GM23338 (cell line): ENCODE data around the gene SND1.

Experiments used
- CREB1 ChIP-seq: fragments of 250-450 bp; sonication (Bioruptor Pico); IDR thresholded peaks from 2 replicates; pipeline ENCODE4 v1.5.0; 2020; ENCODE audit warnings: low read depth, mild to moderate bottlenecking, moderate library complexity
- EZH2 ChIP-seq: fragments of 200-600 bp; sonication (generic); IDR thresholded peaks from one replicate; pipeline ENCODE4 v1.8.0; 2017; ENCODE audit warnings: antibody characterized with exemption, mild to moderate bottlenecking, low read depth; ENCODE audit not compliant: unreplicated experiment
- EZH2phosphoT487 ChIP-seq: fragments of 200-600 bp; sonication (generic); IDR thresholded peaks from one replicate; pipeline ENCODE4 v1.8.1; 2018; ENCODE audit warnings: antibody characterized with exemption; ENCODE audit not compliant: unreplicated experiment
- JUNB ChIP-seq: IDR thresholded peaks from one replicate; pipeline ENCODE4 v1.6.1; 2016; ENCODE audit warnings: antibody characterized with exemption; ENCODE audit not compliant: unreplicated experiment
- POLR2AphosphoS5 ChIP-seq: IDR thresholded peaks from 2 replicates; pipeline ENCODE4 v1.6.1; 2016; ENCODE audit warnings: antibody characterized with exemption, low read depth
- STAT1 ChIP-seq: IDR thresholded peaks from one replicate; pipeline ENCODE4 v1.6.1; 2016; ENCODE audit warnings: antibody characterized with exemption; ENCODE audit not compliant: unreplicated experiment
- ZNF114 ChIP-seq: fragments of 250-450 bp; sonication (Bioruptor Pico); IDR thresholded peaks from 2 replicates; pipeline ENCODE4 v1.5.0; 2020; ENCODE audit warnings: mild to moderate bottlenecking, moderate library complexity
- ZNF331 ChIP-seq: fragments of 250-450 bp; sonication (Bioruptor Pico); IDR thresholded peaks from 2 replicates; pipeline ENCODE4 v1.5.0; 2020; ENCODE audit warnings: low read depth, mild to moderate bottlenecking, moderate library complexity
- TF ChIP-seq, protein P1 (sequence below), 2 experiments: fragments of 200-600 bp in 1 of 2; sonication (generic) in 1 of 2; conservative IDR thresholded peaks; 2 replicates each; pipeline versions ENCODE4 v1.5.1 to v1.6.1; 2016 to 2017; ENCODE audit warnings: antibody characterized with exemption in 2 of 2, low read depth in 2 of 2, mild to moderate bottlenecking in 2 of 2, moderate library complexity in 1 of 2
- TF ChIP-seq, protein P2 (sequence below): IDR thresholded peaks from one replicate; pipeline ENCODE4 v1.6.1; 2018; ENCODE audit warnings: antibody characterized with exemption; ENCODE audit not compliant: unreplicated experiment

GRCh38 chr7:127874951-127875608 lies 223.1 kb downstream of the SND1 start:
- TF ChIP-seq EZH2phosphoT487 (no peak), STAT1 (no peak), EZH2 (no peak), POLR2AphosphoS5 (no peak), JUNB (no peak), ZNF331 (CRISPR knock-in tag) (no peak), CREB1 (CRISPR knock-in tag) (no peak), ZNF114 (CRISPR knock-in tag) (no peak)
- TF ChIP-seq, protein P1, sequence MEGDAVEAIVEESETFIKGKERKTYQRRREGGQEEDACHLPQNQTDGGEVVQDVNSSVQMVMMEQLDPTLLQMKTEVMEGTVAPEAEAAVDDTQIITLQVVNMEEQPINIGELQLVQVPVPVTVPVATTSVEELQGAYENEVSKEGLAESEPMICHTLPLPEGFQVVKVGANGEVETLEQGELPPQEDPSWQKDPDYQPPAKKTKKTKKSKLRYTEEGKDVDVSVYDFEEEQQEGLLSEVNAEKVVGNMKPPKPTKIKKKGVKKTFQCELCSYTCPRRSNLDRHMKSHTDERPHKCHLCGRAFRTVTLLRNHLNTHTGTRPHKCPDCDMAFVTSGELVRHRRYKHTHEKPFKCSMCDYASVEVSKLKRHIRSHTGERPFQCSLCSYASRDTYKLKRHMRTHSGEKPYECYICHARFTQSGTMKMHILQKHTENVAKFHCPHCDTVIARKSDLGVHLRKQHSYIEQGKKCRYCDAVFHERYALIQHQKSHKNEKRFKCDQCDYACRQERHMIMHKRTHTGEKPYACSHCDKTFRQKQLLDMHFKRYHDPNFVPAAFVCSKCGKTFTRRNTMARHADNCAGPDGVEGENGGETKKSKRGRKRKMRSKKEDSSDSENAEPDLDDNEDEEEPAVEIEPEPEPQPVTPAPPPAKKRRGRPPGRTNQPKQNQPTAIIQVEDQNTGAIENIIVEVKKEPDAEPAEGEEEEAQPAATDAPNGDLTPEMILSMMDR (conservative IDR thresholded peaks at IDR 0.05; ENCODE audit: low read depth in 2 of 2) = no peak
- TF ChIP-seq, protein P2, sequence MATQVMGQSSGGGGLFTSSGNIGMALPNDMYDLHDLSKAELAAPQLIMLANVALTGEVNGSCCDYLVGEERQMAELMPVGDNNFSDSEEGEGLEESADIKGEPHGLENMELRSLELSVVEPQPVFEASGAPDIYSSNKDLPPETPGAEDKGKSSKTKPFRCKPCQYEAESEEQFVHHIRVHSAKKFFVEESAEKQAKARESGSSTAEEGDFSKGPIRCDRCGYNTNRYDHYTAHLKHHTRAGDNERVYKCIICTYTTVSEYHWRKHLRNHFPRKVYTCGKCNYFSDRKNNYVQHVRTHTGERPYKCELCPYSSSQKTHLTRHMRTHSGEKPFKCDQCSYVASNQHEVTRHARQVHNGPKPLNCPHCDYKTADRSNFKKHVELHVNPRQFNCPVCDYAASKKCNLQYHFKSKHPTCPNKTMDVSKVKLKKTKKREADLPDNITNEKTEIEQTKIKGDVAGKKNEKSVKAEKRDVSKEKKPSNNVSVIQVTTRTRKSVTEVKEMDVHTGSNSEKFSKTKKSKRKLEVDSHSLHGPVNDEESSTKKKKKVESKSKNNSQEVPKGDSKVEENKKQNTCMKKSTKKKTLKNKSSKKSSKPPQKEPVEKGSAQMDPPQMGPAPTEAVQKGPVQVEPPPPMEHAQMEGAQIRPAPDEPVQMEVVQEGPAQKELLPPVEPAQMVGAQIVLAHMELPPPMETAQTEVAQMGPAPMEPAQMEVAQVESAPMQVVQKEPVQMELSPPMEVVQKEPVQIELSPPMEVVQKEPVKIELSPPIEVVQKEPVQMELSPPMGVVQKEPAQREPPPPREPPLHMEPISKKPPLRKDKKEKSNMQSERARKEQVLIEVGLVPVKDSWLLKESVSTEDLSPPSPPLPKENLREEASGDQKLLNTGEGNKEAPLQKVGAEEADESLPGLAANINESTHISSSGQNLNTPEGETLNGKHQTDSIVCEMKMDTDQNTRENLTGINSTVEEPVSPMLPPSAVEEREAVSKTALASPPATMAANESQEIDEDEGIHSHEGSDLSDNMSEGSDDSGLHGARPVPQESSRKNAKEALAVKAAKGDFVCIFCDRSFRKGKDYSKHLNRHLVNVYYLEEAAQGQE = no peak
